ENCODE data around the gene LRRC2. TPM values are rescaled to one million over a fixed set of nuclear protein-coding genes. Genes with fewer than 3 reads are reported as not detected.

LRRC2 gene, protein sequence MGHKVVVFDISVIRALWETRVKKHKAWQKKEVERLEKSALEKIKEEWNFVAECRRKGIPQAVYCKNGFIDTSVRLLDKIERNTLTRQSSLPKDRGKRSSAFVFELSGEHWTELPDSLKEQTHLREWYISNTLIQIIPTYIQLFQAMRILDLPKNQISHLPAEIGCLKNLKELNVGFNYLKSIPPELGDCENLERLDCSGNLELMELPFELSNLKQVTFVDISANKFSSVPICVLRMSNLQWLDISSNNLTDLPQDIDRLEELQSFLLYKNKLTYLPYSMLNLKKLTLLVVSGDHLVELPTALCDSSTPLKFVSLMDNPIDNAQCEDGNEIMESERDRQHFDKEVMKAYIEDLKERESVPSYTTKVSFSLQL
- 5.9 TPM for total RNA-seq

DNA sequence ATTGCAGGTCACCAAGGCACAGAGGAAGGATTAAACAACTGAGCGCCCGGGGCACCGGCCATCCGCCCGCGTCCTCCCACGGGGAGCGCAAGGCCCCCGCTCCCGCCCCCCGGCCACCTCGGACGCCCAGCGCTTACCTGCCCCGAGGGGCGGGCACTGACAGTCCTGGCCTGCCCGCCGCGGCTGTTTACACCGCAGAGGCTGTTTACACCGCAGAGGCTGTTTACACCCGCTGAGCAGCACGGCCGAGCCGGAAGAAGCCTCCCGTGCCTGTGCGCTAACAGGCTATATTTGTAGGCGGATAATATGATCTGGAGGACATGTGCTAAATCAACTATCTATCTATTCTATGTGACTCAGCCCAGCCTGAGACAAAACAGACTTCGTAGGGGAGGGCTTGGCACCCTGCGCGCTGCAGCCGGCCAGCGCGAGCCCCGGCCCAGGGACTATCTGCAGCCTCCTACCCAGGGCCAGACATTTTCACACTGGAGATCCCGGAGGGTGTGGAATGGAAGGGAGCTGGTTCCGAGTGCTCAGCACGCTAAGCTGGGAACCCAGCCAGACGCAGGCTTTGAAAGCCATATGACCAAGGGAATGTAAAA, at the start of gene LRRC2:
Gene LRRC2 (minus strand): TSS at position 263 of the 602 bp plus-strand sequence. CDS start 14,711 bp downstream, outside the sequence.

DNA sequence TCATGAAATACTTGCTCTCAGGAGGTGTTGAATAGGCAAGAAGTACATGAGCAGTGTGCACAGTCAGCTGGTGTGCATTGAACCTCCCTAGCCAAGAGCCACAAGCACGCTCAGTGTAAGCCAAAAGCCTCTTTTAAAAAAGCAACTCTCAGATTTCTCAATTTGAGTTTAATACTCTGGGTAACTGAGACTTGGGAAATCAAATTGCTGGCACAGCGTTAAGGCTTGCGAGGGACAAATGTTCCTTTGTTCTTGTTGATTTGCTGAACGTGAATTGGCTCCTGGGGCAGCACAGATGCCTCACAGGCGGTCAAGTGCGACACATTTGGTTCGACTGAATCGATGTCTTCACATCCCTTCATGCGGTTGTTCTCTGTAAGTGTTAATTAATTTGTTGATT, 46.2 kb upstream of the LRRC2 start, which contains the start of gene FAM240A:
Gene FAM240A (plus strand): TSS at position 202 of the 400 bp plus-strand sequence. CDS start 159 bp downstream, at position 361.

DNA sequence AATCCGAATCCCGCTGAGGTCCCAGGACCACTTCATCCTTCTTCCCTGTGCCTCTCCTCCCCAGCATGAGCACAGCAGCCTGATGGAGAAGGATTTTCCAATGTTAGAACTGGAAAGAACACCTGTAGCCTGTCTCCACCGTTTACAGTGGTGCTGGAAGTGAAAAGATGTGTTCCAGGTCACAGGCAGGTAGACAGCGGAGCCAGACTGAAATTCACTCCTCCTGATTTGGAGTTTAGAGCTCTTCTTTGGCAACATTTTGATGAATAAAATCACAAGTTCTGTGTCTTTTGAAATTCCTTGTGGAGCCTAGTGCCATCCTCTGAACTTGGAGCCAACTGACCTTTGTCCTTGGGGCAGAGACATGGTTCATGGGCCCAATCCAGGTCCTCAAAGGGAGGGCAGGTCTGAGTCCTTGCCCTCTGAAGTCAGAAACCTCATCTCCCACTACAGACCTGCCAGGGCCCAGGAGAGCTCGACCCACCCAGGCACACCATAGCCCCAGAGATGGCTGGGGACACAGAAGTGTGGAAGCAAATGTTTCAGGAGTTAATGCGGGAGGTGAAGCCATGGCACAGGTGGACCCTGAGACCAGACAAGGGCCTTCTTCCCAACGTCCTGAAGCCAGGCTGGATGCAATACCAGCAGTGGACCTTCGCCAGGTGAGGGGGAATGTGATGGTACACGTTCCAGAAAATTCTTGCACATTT, 68.4 kb downstream of the LRRC2 start, which contains the start of gene RTP3:
Gene RTP3 (plus strand): TSS at position 421 of the 710 bp plus-strand sequence. CDS start 87 bp downstream, at position 508.

Other genes starting within 250 kb of the LRRC2 start
- gene CCR2, start 212.2 kb downstream of the LRRC2 start, total RNA-seq: not detected
- not detected for gene CCR5, start 195.4 kb downstream of the LRRC2 start, total RNA-seq
- gene CCRL2, start 159.0 kb downstream of the LRRC2 start, total RNA-seq: 1.9 TPM
- gene LTF, start 101.4 kb downstream of the LRRC2 start, total RNA-seq: 0.63 TPM
- gene RTP3, start 68.3 kb downstream of the LRRC2 start, total RNA-seq: not detected
- gene FAM240A, start 46.2 kb upstream of the LRRC2 start, total RNA-seq: not detected
- gene ALS2CL, start 127.4 kb upstream of the LRRC2 start, total RNA-seq: 4.4 TPM
- gene TMIE, start 135.1 kb upstream of the LRRC2 start, total RNA-seq: 4.1 TPM
- 0.31 TPM for gene PRSS50, start 151.6 kb upstream of the LRRC2 start, total RNA-seq

Data from parietal lobe (tissue), 1 donor.